K562 (cell line): ENCODE data around the gene GPR85. TPM values are rescaled to one million over a fixed set of nuclear protein-coding genes. Genes with fewer than 3 reads are reported as not detected.
A peak's percentile ranks its signal among the peaks of the same experiment; 100 is the strongest.

Source experiments
- ARID1B ChIP-seq: fragments of 450-650 bp; IDR thresholded peaks from 2 replicates; pipeline ENCODE4 v1.6.1; 2016; ENCODE audit warnings: antibody characterized with exemption, mild to moderate bottlenecking, inconsistent platforms
- CEBPZ ChIP-seq: fragments of 150-350 bp; IDR thresholded peaks from 2 replicates; pipeline ENCODE4 v1.6.1; 2014; ENCODE audit warnings: low read depth, mild to moderate bottlenecking, low read length, borderline replicate concordance
- CHD4 ChIP-seq: fragments of 200-600 bp; sonication (generic); IDR thresholded peaks from 3 replicates; pipeline ENCODE4 v1.6.1; 2012; ENCODE audit warnings: low read depth, mild to moderate bottlenecking, mixed read lengths, low read length, inconsistent platforms; ENCODE audit not compliant: insufficient read depth, insufficient replicate concordance, poor library complexity, severe bottlenecking
- CXXC5 ChIP-seq: fragments of 250-450 bp; sonication (Bioruptor Pico); IDR thresholded peaks from 2 replicates; pipeline ENCODE4 v1.8.0; 2022; ENCODE audit warnings: inconsistent platforms, mild to moderate bottlenecking, moderate library complexity
- EGR1 ChIP-seq: fragments of 450-650 bp; conservative IDR thresholded peaks from 2 replicates; pipeline ENCODE4 v1.6.1; 2017; ENCODE audit warnings: mild to moderate bottlenecking
- ID3 ChIP-seq, 2 experiments: fragments of 250-450 bp in 1 of 2; fragments of 450-650 bp in 1 of 2; sonication (Bioruptor Pico) in 1 of 2; IDR thresholded peaks; 2 replicates each; pipeline versions ENCODE4 v1.6.1 to v1.8.0; 2016 to 2021; ENCODE audit warnings: mild to moderate bottlenecking in 2 of 2, moderate library complexity in 2 of 2, missing compliant biosample characterization in 1 of 2, missing genetic modification characterization in 1 of 2
- MEIS2 ChIP-seq: fragments of 450-650 bp; IDR thresholded peaks from 2 replicates; pipeline ENCODE4 v1.6.1; 2014; ENCODE audit warnings: mild to moderate bottlenecking; ENCODE audit not compliant: partially characterized antibody
- PTTG1 ChIP-seq: fragments of 450-650 bp; IDR thresholded peaks from 2 replicates; pipeline ENCODE4 v1.6.1; 2016; ENCODE audit warnings: low read depth, mild to moderate bottlenecking, missing genetic modification characterization, missing compliant biosample characterization
- RHOXF2B ChIP-seq: fragments of 250-450 bp; sonication (Bioruptor Pico); conservative IDR thresholded peaks from 2 replicates; pipeline ENCODE4 v1.5.1; 2021
- RREB1 ChIP-seq: fragments of 250-450 bp; sonication (Bioruptor Pico); IDR thresholded peaks from 2 replicates; pipeline ENCODE4 v1.4.0; 2020
- TAF15 ChIP-seq: fragments of 200-400 bp; formaldehyde crosslinking; IDR thresholded peaks from 2 replicates; pipeline ENCODE4 v1.6.1; 2017; ENCODE audit warnings: mild to moderate bottlenecking, low read depth, low read length, moderate library complexity
- TBP ChIP-seq: optimal IDR thresholded peaks from 2 replicates; pipeline ENCODE3; 2011; ENCODE audit warnings: low read depth, low read length, improper control_type of control experiment
- ZNF655 ChIP-seq: fragments of 250-450 bp; sonication (Bioruptor Pico); IDR thresholded peaks from 2 replicates; pipeline ENCODE4 v1.5.0; 2021
- ZNF740 ChIP-seq, 3 experiments: fragments of 200-800 bp in 1 of 3; sonication (Bioruptor generic) in 1 of 3; sonication (generic) in 1 of 3; formaldehyde crosslinking in 1 of 3; IDR thresholded peaks; 2 replicates each; pipeline versions ENCODE4 v1.6.1 to v1.8.0; 2016 to 2022; ENCODE audit warnings: mild to moderate bottlenecking in 2 of 3, missing compliant biosample characterization in 2 of 3, missing genetic modification characterization in 2 of 3, missing genetic modification reagents in 1 of 3
- polyA plus RNA-seq, 8 experiments: library from polyadenylated mRNA; depleted of rRNA in 4 of 8; stranded (reverse) in 5 of 8; unstranded in 3 of 8; fragments of >200 nt; fragmentation: Nextera tagmentation in 2 of 8; fragmentation: Illumina TruSeq in 1 of 8; extraction: Ambion mirVana in 2 of 8; extraction: Trizol in 1 of 8; gene quantifications; 2 replicates each; pipeline versions ENCODE4 v1.2.1 to v1.2.3, GENCODE V29; 2011 to 2014; ENCODE audit warnings: inconsistent platforms in 1 of 8, missing spikeins in 1 of 8
- total RNA-seq, 7 experiments: library from RNA; depleted of rRNA in 6 of 7; stranded (reverse); fragments of >200 nt in 6 of 7; fragmentation: Illumina TruSeq in 2 of 7; extraction: Trizol in 2 of 7; gene quantifications; 2 replicates each; pipeline versions ENCODE4 v1.2.1 to v1.2.3, GENCODE V29; 2011 to 2021; ENCODE audit warnings: low replicate concordance in 1 of 7

GPR85 gene
- total and polyA plus RNA-seq, 9 of the 15 experiments (the other 6 are each of a cell fraction or from before 2014, with no cell fraction given): 2.9 to 18.2 (median 4.0) TPM

- no peak for TF ChIP-seq CEBPZ
- TF ChIP-seq RHOXF2B (CRISPR knock-in tag): 0 out of 2 replicates have a peak, but pooled peaks have one; percentile 39
- no peak for TF ChIP-seq ZNF655
- no peak for TF ChIP-seq ARID1B
- TF ChIP-seq ZNF740 (CRISPR knock-in tag; IDR thresholded peaks at IDR 0.05): no peak
- TF ChIP-seq ZNF740 (tag; IDR thresholded peaks at IDR 0.05): no peak
- no peak for TF ChIP-seq ID3 (CRISPR knock-in tag; IDR thresholded peaks at IDR 0.05)
- TF ChIP-seq ID3 (tag; IDR thresholded peaks at IDR 0.05): no peak
- TF ChIP-seq RREB1: peak; percentile 72; the same call in 1 of the 2 replicates
- no peak for TF ChIP-seq TAF15
- no peak for TF ChIP-seq CHD4
- TF ChIP-seq TBP: peak; percentile 37
- peak; percentile 36 for TF ChIP-seq MEIS2
- TF ChIP-seq CXXC5 (CRISPR knock-in tag): peak; percentile 57
- TF ChIP-seq PTTG1 (tag): no peak
- peak; percentile 46; the same call in 1 of the 2 replicates for TF ChIP-seq EGR1
Observed at GRCh38 chr7:113086431-113086888, at the start of gene GPR85 (continued).
